Liver (tissue), 9 donors: ENCODE data around the gene DCDC2C. TPM values are rescaled to one million over a fixed set of nuclear protein-coding genes. Genes with fewer than 3 reads are reported as not detected.

Experiments
- DNase-seq: peaks from one replicate; pipeline ENCODE4 v3.0.0-alpha.2; 2017; ENCODE audit warnings: low spot score
- H3K27ac ChIP-seq, 2 donors: one replicate each; pipeline ENCODE4 v1.7.0; 2013; ENCODE audit warnings: inconsistent platforms in 2 of 2, low read length in 2 of 2, control low read depth in 1 of 2, low read depth in 1 of 2, mild to moderate bottlenecking in 1 of 2
- H3K27me3 ChIP-seq, 4 donors: one replicate each; pipeline versions ENCODE4 v1.6.1 to v1.7.0; 2013; ENCODE audit warnings: low read length in 3 of 4, inconsistent platforms in 1 of 4, mild to moderate bottlenecking in 1 of 4, moderate library complexity in 1 of 4; ENCODE audit not compliant: control insufficient read depth in 4 of 4, insufficient read depth in 4 of 4
- H3K36me3 ChIP-seq, 4 donors: one replicate each; pipeline versions ENCODE4 v1.6.1 to v1.7.0; 2013; ENCODE audit warnings: low read length in 3 of 4, mild to moderate bottlenecking in 3 of 4, low read depth in 1 of 4, moderate library complexity in 1 of 4; ENCODE audit not compliant: control insufficient read depth in 4 of 4, insufficient read depth in 3 of 4
- H3K4me1 ChIP-seq, 4 donors: one replicate each; pipeline versions ENCODE4 v1.6.1 to v1.7.0; 2013; ENCODE audit warnings: low read length in 3 of 4, mild to moderate bottlenecking in 3 of 4, moderate library complexity in 1 of 4; ENCODE audit not compliant: control insufficient read depth in 4 of 4, insufficient read depth in 4 of 4
- H3K4me3 ChIP-seq, 3 donors: one replicate each; pipeline versions ENCODE4 v1.6.1 to v1.7.0; 2013; ENCODE audit warnings: low read length in 3 of 3, control low read depth in 1 of 3, low read depth in 1 of 3, mild to moderate bottlenecking in 1 of 3
- H3K9ac ChIP-seq, 2 donors: one replicate each; pipeline ENCODE4 v1.7.0; 2013; ENCODE audit warnings: low read length in 2 of 2, mild to moderate bottlenecking in 2 of 2, moderate library complexity in 2 of 2, control low read depth in 1 of 2, low read depth in 1 of 2
- H3K9me3 ChIP-seq, 4 donors: one replicate each; pipeline versions ENCODE4 v1.6.1 to v1.7.0; 2013; ENCODE audit warnings: low read length in 3 of 4; ENCODE audit not compliant: control insufficient read depth in 4 of 4
- FOXA1 ChIP-seq: IDR thresholded peaks from 2 replicates; pipeline ENCODE4 v1.6.1; 2016; ENCODE audit warnings: antibody characterized with exemption
- FOXA2 ChIP-seq: IDR thresholded peaks from 2 replicates; pipeline ENCODE4 v1.6.1; 2016; ENCODE audit warnings: antibody characterized with exemption
- HNF4A ChIP-seq, 2 donors: conservative IDR thresholded peaks; 2 replicates each; pipeline ENCODE4 v1.6.1; 2016; ENCODE audit warnings: antibody characterized with exemption in 2 of 2, mild to moderate bottlenecking in 2 of 2
- JUND ChIP-seq, 2 donors: IDR thresholded peaks; 2 replicates each; pipeline ENCODE4 v1.6.1; 2016; ENCODE audit warnings: antibody characterized with exemption in 2 of 2
- RAD21 ChIP-seq, 2 donors: IDR thresholded peaks; 2 replicates each; pipeline ENCODE4 v1.6.1; 2016; ENCODE audit warnings: antibody characterized with exemption in 2 of 2, mild to moderate bottlenecking in 2 of 2
- RXRA ChIP-seq, 2 donors: IDR thresholded peaks; 2 replicates each; pipeline ENCODE4 v1.6.1; 2017 to 2018; ENCODE audit warnings: antibody characterized with exemption in 2 of 2, mild to moderate bottlenecking in 1 of 2
- SP1 ChIP-seq: IDR thresholded peaks from 2 replicates; pipeline ENCODE4 v1.6.1; 2018; ENCODE audit warnings: antibody characterized with exemption, mild to moderate bottlenecking
- TAF1 ChIP-seq: conservative IDR thresholded peaks from 2 replicates; pipeline ENCODE4 v1.6.1; 2016; ENCODE audit warnings: antibody characterized with exemption, mild to moderate bottlenecking
- WGBS: extraction: QIAGEN DNeasy Blood & Tissue Kit; methylation state at CpG from one replicate; pipeline ENCODE4 v1.1.7; 2013; 5-methylcytosine and 5-hydroxymethylcytosine counted together
- polyA plus RNA-seq, 2 donors: library from polyadenylated mRNA; stranded (reverse) in 1 of 2; unstranded in 1 of 2; fragments of 200-250 nt in 1 of 2; fragments of >200 nt in 1 of 2; fragmentation: Nextera tagmentation in 1 of 2; extraction: Ambion mirVana in 1 of 2; gene quantifications; one replicate each; pipeline versions ENCODE4 v1.2.1 to v1.2.3, GENCODE V29; 2013 to 2015
- total RNA-seq, 2 donors: library from RNA; depleted of rRNA; stranded (reverse); fragments of >200 nt; gene quantifications; one replicate each; pipeline ENCODE4 v1.2.3, GENCODE V29; 2014
- TF ChIP-seq, protein P1 (sequence below): IDR thresholded peaks from 2 replicates; pipeline ENCODE4 v1.6.1; 2016; ENCODE audit warnings: antibody characterized with exemption, mild to moderate bottlenecking
- TF ChIP-seq, protein P2 (sequence below): IDR thresholded peaks from 2 replicates; pipeline ENCODE4 v1.6.1; 2016; ENCODE audit warnings: antibody characterized with exemption
- TF ChIP-seq, protein P3 (sequence below): IDR thresholded peaks from 2 replicates; pipeline ENCODE4 v1.6.1; 2016; ENCODE audit warnings: antibody characterized with exemption
- donor health status: healthy.
- donor health status: healthy.
- donor health status: healthy.
- donor health status: healthy.
- donor health status: healthy.

DCDC2C gene, protein sequence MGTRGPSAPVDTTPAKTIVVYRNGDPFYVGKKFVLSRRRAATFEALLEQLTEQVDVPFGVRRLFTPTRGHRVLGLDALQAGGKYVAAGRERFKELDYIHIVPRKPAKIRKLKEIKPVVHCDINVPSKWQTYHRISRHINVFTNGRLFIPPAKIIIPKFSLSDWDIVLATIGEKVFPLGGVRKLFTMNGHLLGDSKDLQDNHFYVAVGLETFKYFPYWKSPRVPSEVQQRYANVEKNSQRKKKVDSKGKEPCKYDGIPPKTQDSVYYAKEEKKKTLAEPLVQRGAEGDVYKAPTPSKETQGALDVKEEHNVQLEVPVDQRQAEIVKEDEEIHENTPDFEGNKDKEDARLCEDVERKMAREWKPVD
- total RNA-seq (not detected), polyA plus RNA-seq (not detected)

DNA sequence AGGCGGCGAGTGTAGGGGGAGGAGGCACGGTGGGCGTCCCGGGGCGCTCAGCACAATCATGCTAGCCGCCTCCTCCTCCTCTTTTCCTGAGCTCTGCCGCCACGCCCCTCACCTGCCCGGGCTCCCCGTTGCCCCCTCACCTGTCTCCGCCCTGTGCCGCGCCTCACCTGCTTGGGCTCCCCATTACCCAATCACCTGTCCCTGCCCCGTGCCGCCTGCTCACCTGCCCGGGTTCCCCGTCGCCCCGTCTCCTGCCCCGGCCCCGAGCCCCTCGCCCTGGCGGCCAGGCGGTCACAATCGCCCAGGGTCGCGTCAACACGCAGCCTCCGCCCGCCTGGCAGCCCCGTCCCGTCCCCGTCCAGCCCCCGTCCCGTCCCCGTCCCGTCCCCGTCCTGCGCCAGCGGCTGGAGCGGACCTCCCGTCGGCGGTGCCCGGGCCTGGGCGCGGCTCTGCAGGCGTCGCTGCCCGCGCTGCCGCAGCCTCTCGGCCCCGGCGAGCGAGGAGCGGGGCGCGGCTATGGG lies at the start of gene DCDC2C:
TSS of gene DCDC2C (plus strand) at position 340 of the 521 bp plus-strand sequence. CDS start at position 517, 177 bp downstream.
- H3K4me1 ChIP-seq, result peaks cover 0 to 6% (median 1%) of the 10 kb centered on the region in 4 donors
- 22% methylated on average over 60 of the region's 60 CpGs for WGBS
- peaks cover 0 to 6% (median 2%) of the 10 kb centered on the region in 4 donors for H3K27me3 ChIP-seq
- no peak within 1 kb of the TSS for H3K4me3 ChIP-seq
- no peaks in the 10 kb centered on the region for H3K9me3 ChIP-seq
- no peak for DNase-seq
- TF ChIP-seq TAF1 (no peak), SP1 (no peak), FOXA1 (no peak), HNF4A (conservative IDR thresholded peaks at IDR 0.05) (no peak), RXRA (IDR thresholded peaks at IDR 0.05) (no peak), JUND (IDR thresholded peaks at IDR 0.05) (no peak), RAD21 (IDR thresholded peaks at IDR 0.05) (no peak), FOXA2 (no peak)
- TF ChIP-seq, protein P1, sequence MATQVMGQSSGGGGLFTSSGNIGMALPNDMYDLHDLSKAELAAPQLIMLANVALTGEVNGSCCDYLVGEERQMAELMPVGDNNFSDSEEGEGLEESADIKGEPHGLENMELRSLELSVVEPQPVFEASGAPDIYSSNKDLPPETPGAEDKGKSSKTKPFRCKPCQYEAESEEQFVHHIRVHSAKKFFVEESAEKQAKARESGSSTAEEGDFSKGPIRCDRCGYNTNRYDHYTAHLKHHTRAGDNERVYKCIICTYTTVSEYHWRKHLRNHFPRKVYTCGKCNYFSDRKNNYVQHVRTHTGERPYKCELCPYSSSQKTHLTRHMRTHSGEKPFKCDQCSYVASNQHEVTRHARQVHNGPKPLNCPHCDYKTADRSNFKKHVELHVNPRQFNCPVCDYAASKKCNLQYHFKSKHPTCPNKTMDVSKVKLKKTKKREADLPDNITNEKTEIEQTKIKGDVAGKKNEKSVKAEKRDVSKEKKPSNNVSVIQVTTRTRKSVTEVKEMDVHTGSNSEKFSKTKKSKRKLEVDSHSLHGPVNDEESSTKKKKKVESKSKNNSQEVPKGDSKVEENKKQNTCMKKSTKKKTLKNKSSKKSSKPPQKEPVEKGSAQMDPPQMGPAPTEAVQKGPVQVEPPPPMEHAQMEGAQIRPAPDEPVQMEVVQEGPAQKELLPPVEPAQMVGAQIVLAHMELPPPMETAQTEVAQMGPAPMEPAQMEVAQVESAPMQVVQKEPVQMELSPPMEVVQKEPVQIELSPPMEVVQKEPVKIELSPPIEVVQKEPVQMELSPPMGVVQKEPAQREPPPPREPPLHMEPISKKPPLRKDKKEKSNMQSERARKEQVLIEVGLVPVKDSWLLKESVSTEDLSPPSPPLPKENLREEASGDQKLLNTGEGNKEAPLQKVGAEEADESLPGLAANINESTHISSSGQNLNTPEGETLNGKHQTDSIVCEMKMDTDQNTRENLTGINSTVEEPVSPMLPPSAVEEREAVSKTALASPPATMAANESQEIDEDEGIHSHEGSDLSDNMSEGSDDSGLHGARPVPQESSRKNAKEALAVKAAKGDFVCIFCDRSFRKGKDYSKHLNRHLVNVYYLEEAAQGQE, result no peak
- TF ChIP-seq, protein P2, sequence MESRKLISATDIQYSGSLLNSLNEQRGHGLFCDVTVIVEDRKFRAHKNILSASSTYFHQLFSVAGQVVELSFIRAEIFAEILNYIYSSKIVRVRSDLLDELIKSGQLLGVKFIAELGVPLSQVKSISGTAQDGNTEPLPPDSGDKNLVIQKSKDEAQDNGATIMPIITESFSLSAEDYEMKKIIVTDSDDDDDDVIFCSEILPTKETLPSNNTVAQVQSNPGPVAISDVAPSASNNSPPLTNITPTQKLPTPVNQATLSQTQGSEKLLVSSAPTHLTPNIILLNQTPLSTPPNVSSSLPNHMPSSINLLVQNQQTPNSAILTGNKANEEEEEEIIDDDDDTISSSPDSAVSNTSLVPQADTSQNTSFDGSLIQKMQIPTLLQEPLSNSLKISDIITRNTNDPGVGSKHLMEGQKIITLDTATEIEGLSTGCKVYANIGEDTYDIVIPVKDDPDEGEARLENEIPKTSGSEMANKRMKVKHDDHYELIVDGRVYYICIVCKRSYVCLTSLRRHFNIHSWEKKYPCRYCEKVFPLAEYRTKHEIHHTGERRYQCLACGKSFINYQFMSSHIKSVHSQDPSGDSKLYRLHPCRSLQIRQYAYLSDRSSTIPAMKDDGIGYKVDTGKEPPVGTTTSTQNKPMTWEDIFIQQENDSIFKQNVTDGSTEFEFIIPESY, result no peak
- H3K9ac ChIP-seq, result no peak within 1 kb of the TSS
- H3K36me3 ChIP-seq, result peaks cover 0 to 2% (median 0%) of the 10 kb centered on the region in 4 donors
- no peak within 1 kb of the TSS for H3K27ac ChIP-seq

DNA sequence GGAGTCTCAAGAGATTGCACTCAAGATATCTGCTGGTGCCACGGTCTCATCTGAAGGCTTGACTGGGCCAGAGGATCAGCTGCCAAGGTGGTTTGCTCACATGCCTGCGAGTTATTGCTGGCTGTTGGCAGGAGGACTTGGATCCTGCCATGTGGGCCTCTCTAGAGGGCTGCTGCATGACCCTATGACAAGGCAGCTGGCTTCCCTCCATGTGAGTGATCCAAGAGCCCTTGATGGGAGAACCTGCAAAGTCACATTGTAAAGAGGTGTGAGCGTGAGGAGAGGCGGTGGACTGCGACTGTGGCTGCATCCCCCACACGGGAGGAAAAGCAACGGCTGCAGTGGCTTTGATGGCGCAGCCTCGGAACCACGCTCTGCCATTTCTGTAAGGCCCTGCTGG lies 49.4 kb upstream of the DCDC2C start:
- no peaks in the 10 kb centered on the region for H3K36me3 ChIP-seq
- TF ChIP-seq FOXA1, result no peak
- no peak for TF ChIP-seq RXRA (IDR thresholded peaks at IDR 0.05)
- TF ChIP-seq, protein P3, sequence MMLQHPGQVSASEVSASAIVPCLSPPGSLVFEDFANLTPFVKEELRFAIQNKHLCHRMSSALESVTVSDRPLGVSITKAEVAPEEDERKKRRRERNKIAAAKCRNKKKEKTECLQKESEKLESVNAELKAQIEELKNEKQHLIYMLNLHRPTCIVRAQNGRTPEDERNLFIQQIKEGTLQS, result no peak
- 95% methylated on average over 10 of the region's 10 CpGs for WGBS
- no peaks in the 10 kb centered on the region for H3K9me3 ChIP-seq
- peaks cover 0 to 21% (median 12%) of the 10 kb centered on the region in 4 donors for H3K4me1 ChIP-seq
- DNase-seq, result no peak
- H3K27me3 ChIP-seq, result no peaks in the 10 kb centered on the region
- no peak overlapping the region for H3K27ac ChIP-seq
- H3K4me3 ChIP-seq, result no peak overlapping the region
- no peak overlapping the region for H3K9ac ChIP-seq
